ENCODE measurements around the gene FAM131C.

Gene FAM131C

DNA sequence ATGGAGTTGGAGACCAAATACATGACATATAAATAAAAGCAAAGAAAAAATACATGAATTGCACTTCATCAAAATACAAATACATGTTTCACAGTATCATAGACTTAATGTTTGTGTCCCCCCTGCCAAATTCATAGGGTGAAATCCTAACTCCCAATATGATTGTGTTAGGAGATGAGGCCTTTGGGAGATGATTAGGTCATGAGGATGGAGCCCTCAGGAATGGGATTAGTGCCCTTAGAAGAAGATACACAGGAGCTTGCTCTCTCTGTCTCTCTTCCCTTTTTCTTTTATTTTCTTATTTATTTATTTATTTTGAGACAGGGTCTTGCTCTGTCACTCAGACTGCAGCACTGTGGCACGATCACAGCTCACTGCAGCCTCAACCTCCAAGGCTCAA, 26.0 kb upstream of the FAM131C start:
- no peak for DNase-seq

DNA sequence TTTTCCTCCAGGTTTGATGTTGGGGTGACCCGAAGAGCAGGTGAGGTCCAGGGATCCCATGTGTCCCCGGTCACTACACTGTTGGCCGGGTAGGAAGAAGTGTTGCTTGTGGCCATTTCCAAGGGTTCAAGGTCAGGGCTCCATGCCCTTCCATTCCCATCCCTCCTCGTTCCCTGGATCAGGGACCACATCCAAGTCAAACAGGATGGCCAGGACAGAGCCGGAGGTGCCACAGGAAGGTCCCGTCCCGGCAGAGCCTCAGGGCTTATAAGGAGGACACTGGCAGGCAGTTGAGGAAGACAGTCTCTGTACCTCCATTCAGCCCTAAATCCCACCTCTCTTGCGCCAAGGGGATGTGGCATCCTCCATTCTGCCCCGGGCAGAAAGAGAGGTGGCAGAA, 22.0 kb upstream of the FAM131C start:
- no peak for DNase-seq

DNA sequence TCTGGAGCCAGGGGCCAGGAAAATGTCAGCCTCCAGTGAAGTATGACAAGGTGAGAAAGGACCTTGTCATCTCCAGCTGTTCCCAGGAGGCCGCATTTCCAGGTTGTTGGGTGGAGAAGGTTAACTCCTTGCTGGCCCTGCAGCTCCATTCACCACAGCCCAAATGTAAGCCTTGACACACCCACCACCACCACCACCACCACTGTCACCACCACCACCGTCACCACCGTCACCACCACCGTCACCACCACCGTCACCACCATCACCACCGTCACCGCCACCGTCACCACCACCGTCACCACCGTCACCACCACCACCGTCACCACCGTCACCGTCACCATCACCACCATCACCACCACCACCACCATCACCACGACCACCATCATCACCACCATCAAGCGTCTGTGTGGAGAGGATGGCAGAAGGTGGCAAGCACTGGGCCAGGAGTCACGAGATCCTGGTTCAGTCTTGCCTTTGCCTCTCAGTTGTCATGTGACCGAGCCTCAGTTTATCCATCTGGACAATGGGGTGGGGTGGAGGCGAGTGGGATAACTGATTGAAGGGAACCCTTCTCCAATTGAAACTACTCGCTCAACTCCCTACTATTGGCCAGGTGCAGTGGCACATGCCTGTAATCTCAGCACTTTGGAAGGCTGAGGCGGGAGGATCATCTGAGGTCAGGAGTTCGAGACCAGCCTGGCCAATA, 21.2 kb upstream of the FAM131C start:
- no peak for DNase-seq

GRCh38 chr1:16093611-16094010, 20.2 kb upstream of the FAM131C start:
- no peak for DNase-seq

GRCh38 chr1:16092923-16093511, 19.6 kb upstream of the FAM131C start:
- DNase-seq = no peak

DNA sequence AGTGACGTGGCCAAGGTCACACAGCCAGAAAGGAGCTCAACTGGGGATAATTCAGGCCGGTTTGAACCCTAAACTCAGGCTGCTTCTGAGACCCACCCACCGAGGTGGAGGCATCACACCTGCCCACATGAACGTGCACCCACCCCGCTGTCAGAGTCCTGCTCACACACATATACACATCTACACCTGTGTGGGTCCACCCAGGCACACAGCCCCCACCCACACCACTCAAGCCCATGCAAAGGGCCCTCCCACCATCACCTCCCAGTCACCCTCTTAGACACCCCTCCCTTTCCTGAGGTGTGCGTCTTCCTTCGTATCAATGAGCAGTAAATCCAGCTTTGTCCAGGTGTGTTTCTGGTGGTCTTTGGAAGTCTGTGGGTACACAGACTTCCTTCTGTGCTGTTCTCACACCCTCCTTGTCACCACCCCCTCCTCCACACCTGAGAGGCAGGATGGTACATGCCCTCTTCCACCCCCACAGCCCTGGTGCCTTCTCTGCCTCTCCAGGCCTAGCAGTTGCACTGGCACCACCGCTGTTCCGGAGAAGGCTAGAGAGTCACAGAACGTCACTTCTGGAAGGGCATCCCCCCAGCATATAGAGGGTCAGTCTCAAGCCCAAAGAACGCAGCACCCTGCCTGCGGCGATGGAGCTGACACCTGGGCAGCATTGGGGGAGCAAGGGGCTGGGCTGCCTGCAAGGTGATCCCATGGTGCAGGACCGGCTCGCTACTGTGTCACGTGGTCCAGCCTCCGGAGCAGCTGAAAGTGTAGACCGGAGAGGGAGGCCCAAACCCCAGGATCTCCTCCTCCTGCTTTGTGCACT, 18.9 kb upstream of the FAM131C start:
- DNase-seq = no peak

DNA sequence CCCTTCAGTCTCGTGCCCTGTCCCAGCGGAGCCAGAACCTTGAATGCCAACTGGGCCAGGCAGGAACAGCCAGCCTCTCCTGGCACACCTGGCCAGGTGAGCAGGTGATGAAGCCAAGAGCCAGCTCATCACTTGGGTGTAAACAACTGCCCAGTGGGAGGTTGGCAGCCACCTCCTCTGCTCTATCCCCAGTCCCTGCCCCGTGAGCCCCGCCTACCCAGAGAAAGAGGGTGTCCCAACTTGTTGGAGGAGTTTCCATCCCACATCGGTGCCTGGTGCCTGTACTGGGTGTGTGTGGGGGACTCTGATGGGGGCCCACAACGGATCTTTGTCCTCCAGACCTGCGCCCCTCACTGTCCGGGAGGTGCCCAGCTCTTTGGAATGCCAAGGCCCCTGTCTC, 17.8 kb upstream of the FAM131C start:
- no peak for DNase-seq

DNA sequence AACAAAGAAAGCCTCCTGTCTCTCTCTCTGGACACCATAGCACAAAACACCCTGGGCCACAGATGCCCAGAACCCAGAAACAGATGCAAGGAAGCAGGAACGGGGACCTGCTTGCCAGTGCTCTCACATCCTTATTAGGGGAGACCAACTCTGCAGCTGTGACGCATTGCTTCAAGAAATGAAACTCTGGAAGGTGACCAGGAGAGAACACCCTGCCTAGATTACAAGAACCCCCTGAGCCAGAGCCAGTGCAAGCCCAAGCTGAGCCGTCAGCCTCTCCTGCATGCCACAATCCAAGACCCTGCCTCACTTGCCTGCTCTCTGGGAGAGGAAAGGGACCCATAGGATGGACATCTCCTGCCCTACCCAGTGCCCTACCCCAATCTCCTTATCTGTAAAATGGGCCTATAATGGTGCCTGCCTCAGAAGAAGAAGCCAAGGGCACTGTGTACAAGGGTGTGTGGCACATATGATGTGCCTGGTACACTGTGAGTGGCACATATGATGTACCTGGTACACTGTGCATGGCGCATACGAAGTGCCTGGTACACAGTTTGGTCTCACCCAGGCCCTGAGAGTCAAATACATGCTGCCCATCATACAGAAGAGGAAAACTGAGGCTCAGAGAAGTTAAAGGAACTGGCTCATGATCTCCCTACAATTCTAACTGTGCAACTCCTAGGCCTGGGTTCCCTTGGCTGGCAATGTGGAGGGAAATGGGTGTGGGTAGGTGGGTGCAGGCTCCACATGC, 16.8 kb upstream of the FAM131C start:
- no peak for DNase-seq

DNA sequence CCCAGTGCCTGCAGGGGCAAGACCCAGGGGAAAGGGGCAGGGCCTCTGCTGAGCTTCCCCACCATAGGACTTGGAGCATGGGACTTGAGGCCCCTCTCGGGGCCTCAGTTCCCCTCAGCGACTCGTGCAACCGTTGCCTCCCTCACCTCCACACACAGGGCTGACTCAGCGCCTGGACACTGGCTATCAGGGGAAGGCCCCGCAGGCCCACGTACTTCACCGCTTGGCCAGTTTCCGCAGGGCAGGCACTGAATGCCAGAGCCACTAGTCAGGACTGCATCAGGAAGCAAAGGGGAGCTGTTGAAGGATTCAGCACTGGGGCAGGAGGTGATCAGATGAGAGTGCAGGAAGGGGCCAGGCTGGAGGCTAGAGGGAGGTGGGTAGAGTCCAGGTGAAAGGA, 15.5 kb upstream of the FAM131C start:
- DNase-seq = peak; percentile 78

DNA sequence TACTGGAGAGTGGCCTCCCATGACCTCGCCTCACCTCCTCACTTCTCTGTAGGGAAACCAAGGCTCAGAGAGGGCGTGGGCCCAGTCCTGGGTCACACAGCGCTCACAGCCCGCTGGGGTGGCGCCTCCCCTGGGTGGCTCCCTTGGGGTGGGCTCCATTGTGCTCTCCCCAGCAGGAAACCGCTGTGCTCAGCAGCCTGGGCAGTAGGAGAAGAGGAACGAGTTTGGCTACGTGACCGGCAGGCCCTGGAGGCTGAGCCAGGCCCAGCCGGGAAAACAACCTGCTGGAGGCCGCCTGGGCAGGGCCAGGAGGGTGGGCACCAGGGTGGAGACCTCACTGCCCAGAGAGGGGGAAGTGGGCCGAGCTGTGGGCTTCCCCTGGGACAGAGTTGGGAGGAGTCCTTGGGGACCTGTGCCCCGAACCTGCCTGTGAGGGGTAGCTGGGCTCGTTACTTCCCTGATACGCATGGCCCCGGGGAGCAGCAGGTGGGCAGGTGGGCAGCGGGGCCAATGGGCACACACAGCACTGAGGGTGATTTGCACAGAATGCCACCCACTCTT, 15.0 kb upstream of the FAM131C start:
- DNase-seq = no peak

- DNase-seq = no peak
Measured at GRCh38 chr1:16087733-16088132, 14.3 kb upstream of the FAM131C start.

DNA sequence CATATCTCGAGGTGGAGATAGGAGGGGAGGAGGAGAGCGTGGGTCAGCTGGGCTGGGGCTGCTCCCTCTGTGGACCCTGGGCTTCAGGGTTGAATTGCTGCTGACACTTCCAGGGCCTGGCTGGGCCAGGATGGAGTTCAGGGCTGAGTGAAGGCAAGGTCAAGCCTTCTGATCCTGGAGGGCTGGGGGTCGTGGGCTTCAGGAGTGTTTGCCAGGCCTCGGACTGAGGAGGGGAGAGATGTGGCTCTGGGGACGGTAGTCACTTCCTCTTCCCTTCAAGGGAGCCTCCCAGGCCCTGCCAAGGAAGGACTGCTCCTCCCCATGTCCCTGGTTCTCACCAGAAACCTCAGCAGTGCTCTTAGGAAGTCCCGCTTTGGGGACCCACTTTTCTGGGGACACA, 12.1 kb upstream of the FAM131C start:
- DNase-seq = no peak

DNA sequence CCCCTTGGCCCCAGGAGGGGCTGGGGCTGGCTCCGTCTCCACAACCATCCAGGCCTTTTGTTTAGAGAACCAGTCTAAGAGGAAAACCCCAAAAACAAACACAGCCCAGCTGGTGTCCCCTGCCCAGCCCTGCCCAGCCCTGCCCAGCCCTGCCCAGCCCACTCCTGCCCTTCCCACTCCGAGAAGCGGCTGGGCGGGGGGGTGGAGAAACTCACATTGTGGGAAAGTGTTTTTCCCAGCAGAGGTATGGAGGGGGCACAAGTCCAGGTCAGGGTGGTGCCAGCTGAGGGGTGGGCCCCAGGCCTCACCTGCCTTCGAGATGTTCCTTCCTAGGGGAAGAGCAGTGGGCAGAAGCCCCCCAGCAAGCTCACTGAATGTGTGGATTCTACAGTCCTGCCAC, 10.0 kb upstream of the FAM131C start:
- no peak for DNase-seq

- DNase-seq = peak; percentile 64
Measured at GRCh38 chr1:16082283-16083038, 9.0 kb upstream of the FAM131C start.

GRCh38 chr1:16081636-16082035, 8.2 kb upstream of the FAM131C start:
- DNase-seq = no peak

- no peak for DNase-seq
Measured at GRCh38 chr1:16080422-16081150, 7.1 kb upstream of the FAM131C start.

DNA sequence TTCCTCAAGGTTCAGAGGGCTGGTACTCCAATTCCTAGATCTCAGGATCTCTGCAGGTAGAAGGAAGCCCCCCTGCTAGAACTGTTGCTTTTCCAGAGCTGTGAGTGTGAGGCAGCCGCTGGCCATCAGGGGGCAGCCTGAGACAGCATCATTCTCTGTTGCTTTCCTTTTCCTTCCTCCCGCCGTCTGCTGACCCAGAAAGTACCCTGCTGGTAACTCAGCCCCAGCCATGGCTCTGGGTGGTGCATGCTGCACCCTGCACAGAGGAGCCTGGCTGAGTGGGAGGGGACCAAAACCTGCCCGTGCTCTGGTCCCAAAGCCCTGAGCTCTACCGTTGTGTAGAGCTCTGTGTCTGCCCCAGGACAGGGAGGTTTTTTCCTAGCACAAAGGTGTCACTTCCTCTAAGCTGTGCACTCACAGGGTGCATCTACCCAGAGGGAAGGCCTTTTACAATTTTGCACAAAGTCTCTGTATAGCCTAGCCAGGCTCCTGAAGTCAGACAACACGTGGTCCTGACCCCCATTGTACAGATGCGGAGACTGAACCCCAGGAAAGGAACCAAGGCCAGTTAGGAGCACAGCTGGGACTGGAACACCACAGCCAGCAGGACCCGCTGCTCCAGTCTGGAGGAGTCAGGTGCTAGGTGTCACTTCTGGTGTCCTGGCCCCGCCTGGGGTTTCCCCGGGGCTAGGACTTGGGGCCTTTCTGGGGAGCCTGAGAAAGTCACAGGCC, 5.6 kb upstream of the FAM131C start:
- peak; percentile 76 for DNase-seq

- DNase-seq = no peak
Measured at GRCh38 chr1:16077406-16078245, 4.2 kb upstream of the FAM131C start.

GRCh38 chr1:16076865-16077238, 3.4 kb upstream of the FAM131C start:
- DNase-seq = peak; percentile 29

All from EL (cell line).